Head of caudate nucleus (tissue), 42 donors: Measurements from ENCODE around the gene ACSS2.
"Not testable (repeated sequence)": the region's sequence is repeated elsewhere in the genome, so short reads cannot be mapped to it uniquely, and the experiment has no call there.

Experiments
- DNase-seq, 42 donors: peaks; one replicate each; pipeline versions ENCODE4 v3.0.0 to v3.0.0-alpha.2; 2020 to 2021; ENCODE audit warnings: mixed read lengths in 7 of 42
- intact Hi-C: fragments of 100-400 bp; cut with DNase I; formaldehyde crosslinking; loops from one replicate; pipeline ENCODE4 v1.15.0; 2022

Gene ACSS2

GRCh38 chr20:34871966-34872621, 4.3 kb upstream of the ACSS2 start:
- intact Hi-C loops: loop anchor here (5.0 kb wide), 2 partner anchors 85 to 220 kb away; partner anchors contain the start of genes GSS, MYH7B and TRPC4AP
- DNase-seq: peak in 5 of 42 donors; percentile 15 to 43 (median 19)

GRCh38 chr20:34872622-34873224, 3.7 kb upstream of the ACSS2 start, which contains the start of gene GGT7:
GGT7 (minus strand) TSS chr20:34872856; CDS start chr20:34872815, 41 bp downstream.
- DNase-seq: peak; percentile 62 to 96 (median 89)
- intact Hi-C loops: loop anchor here (5.0 kb wide), 2 partner anchors 85 to 220 kb away; partner anchors contain the start of genes GSS, MYH7B and TRPC4AP

GRCh38 chr20:34873583-34874093, 2.8 kb upstream of the ACSS2 start:
- DNase-seq: no peak
- intact Hi-C loops: loop anchor here (5.0 kb wide), 2 partner anchors 84 to 219 kb away; partner anchors contain the start of genes GSS, MYH7B and TRPC4AP

GRCh38 chr20:34874094-34874654, 2.2 kb upstream of the ACSS2 start:
- intact Hi-C loops: loop anchor here (5.0 kb wide), 2 partner anchors 83 to 218 kb away; partner anchors contain the start of genes GSS, MYH7B and TRPC4AP

GRCh38 chr20:34875642-34876405, 588 bp upstream of the ACSS2 start:
- intact Hi-C loops: no loop called here
- DNase-seq: peak in 11 of 42 donors; percentile 97 to 100 (median 98)

More at GRCh38 chr20:34874094-34874654, 2.2 kb upstream of the ACSS2 start:
- DNase-seq: peak; percentile 36 to 91 (median 82)

- DNase-seq: peak in 25 of 42 donors; percentile 13 to 64 (median 41)
- intact Hi-C loops: no loop called here
These were observed 3.9 kb downstream of the ACSS2 start for GRCh38 chr20:34880215-34880850.

- DNase-seq, intact Hi-C loops: not testable (repeated sequence)
These were observed 4.6 kb downstream of the ACSS2 start for GRCh38 chr20:34880971-34881370.

GRCh38 chr20:34881689-34882088, 5.3 kb downstream of the ACSS2 start:
- DNase-seq: no peak
- intact Hi-C loops: no loop called here

- no peak for DNase-seq
These were observed 6.8 kb downstream of the ACSS2 start for GRCh38 chr20:34883087-34883688.

GRCh38 chr20:34883809-34884208, 7.4 kb downstream of the ACSS2 start:
- intact Hi-C loops: no loop called here
- no peak for DNase-seq

More at GRCh38 chr20:34883087-34883688, 6.8 kb downstream of the ACSS2 start:
- intact Hi-C loops: no loop called here

GRCh38 chr20:34884260-34884659, 7.8 kb downstream of the ACSS2 start:
- intact Hi-C loops: no loop called here
- no peak for DNase-seq

GRCh38 chr20:34886122-34886521, 9.7 kb downstream of the ACSS2 start:
- no peak for DNase-seq
- intact Hi-C loops: no loop called here

- no peak for DNase-seq
- intact Hi-C loops: no loop called here
These were observed 10.6 kb downstream of the ACSS2 start for GRCh38 chr20:34887023-34887422.

GRCh38 chr20:34888468-34888867, 12.1 kb downstream of the ACSS2 start:
- intact Hi-C loops: no loop called here
- peak in 20 of 42 donors; percentile 11 to 83 (median 32) for DNase-seq

- intact Hi-C loops: no loop called here
- DNase-seq: no peak
These were observed 15.0 kb downstream of the ACSS2 start for GRCh38 chr20:34891166-34892062.

GRCh38 chr20:34892671-34893070, 16.3 kb downstream of the ACSS2 start:
- intact Hi-C loops: no loop called here
- DNase-seq: no peak

- intact Hi-C loops: no loop called here
- no peak for DNase-seq
These were observed 18.3 kb downstream of the ACSS2 start for GRCh38 chr20:34894723-34895122.
